HCT116 (cell line): ENCODE results near the gene SEMA6D. TPM values are rescaled to one million over a fixed set of nuclear protein-coding genes. Genes with fewer than 3 reads are reported as not detected.

Experiments
- ATAC-seq: fragments of 200-7000 bp; cut with Tn5 transposase; 2 replicates; pipeline ENCODE4 v1.9.1; 2020; ENCODE audit warnings: mild to moderate bottlenecking, moderate library complexity
- BruUV-seq: library from RNA; stranded (reverse); fragments of 400-500 nt; replicated peaks from 2 replicates; lab custom pipeline; 2021; lab: Mats Ljungman, UMichigan
- CTCF ChIA-PET: fragments of 300-600 bp; sonication (Branson Sonifier 250); formaldehyde crosslinking; loops from one replicate; lab custom pipeline; 2021; ENCODE audit warnings: antibody characterized with exemption; lab: Charles Lee
- POLR2A ChIA-PET: fragments of 300-600, 350-600 bp; sonication (Branson Sonifier 250); formaldehyde crosslinking; loops from one replicate; lab custom pipeline; 2021; ENCODE audit warnings: antibody characterized with exemption; lab: Charles Lee
- RAD21 ChIA-PET, 2 experiments: fragments of 300-600 bp; sonication (Branson Sonifier 250); formaldehyde crosslinking; loops; one replicate each; lab custom pipeline; 2023; ENCODE audit warnings: low total read pairs in 2 of 2; ENCODE audit not compliant: uncharacterized antibody in 2 of 2, unreplicated experiment in 2 of 2, low non-redundant PET in 1 of 2; lab: Charles Lee
- DNase-seq: peaks from one replicate; pipeline ENCODE4 v3.0.0-alpha.2; 2010; ENCODE audit warnings: low read depth, low spot score
- H2AFZ ChIP-seq: fragments of 200-600 bp; shearing (Covaris generic), sonication (generic); 2 replicates; pipeline ENCODE4 v1.6.1; 2017; ENCODE audit warnings: low read depth, mixed run types, mixed read lengths, antibody characterized with exemption, low read length; ENCODE audit not compliant: poor library complexity, severe bottlenecking
- H3K27ac ChIP-seq: 2 replicates; pipeline ENCODE4 v1.5.1; 2012; ENCODE audit warnings: low read depth, low read length
- H3K27me3 ChIP-seq: fragments of 200-600 bp; sonication (generic); 2 replicates; pipeline ENCODE4 v1.6.1; 2016; ENCODE audit warnings: mixed run types, low read length, mixed read lengths; ENCODE audit not compliant: insufficient read depth
- H3K36me3 ChIP-seq, 2 experiments: fragments of 200-500 bp in 1 of 2; fragments of 200-600 bp in 1 of 2; sonication (Bioruptor generic) in 1 of 2; sonication (generic) in 1 of 2; 2 replicates each; pipeline versions ENCODE4 v1.5.1 to v1.6.1; 2014 to 2016; ENCODE audit warnings: low read length in 2 of 2, inconsistent platforms in 1 of 2, mixed read lengths in 1 of 2, mixed run types in 1 of 2; ENCODE audit not compliant: insufficient read depth in 2 of 2, control insufficient read depth in 1 of 2
- H3K4me1 ChIP-seq, 2 experiments: fragments of 200-600 bp in 1 of 2; sonication (generic) in 1 of 2; 2 replicates each; pipeline versions ENCODE4 v1.5.1 to v1.6.1; 2012 to 2017; ENCODE audit warnings: low read length in 2 of 2, inconsistent platforms in 1 of 2, mild to moderate bottlenecking in 1 of 2, mixed read lengths in 1 of 2, mixed run types in 1 of 2, moderate library complexity in 1 of 2; ENCODE audit not compliant: insufficient read depth in 2 of 2, control insufficient read depth in 1 of 2
- H3K4me2 ChIP-seq: fragments of 200-600 bp; sonication (generic); 2 replicates; pipeline ENCODE4 v1.6.1; 2017; ENCODE audit warnings: mixed run types, low read length, mixed read lengths
- H3K4me3 ChIP-seq, 2 experiments: fragments of 200-600 bp in 1 of 2; sonication (generic) in 1 of 2; replicated peaks in 1 of 2; 2 replicates each; pipeline ENCODE4 v1.5.1; 2011 to 2016; ENCODE audit warnings: low read length in 2 of 2, control low read depth in 1 of 2, low read depth in 1 of 2, mild to moderate bottlenecking in 1 of 2, mixed read lengths in 1 of 2, mixed run types in 1 of 2
- H3K79me2 ChIP-seq: fragments of 200-600 bp; sonication (generic); 2 replicates; pipeline ENCODE4 v1.6.1; 2017; ENCODE audit warnings: mild to moderate bottlenecking, mixed run types, low read length, moderate library complexity, mixed read lengths; ENCODE audit not compliant: insufficient read depth
- H3K9ac ChIP-seq: fragments of 200-600 bp; sonication (generic); 2 replicates; pipeline ENCODE4 v1.6.1; 2016; ENCODE audit warnings: low read length, mixed read lengths
- H3K9me2 ChIP-seq: fragments of 200-600 bp; sonication (generic), shearing (Covaris generic); 2 replicates; pipeline ENCODE4 v1.6.1; 2017; ENCODE audit warnings: mixed run types, mild to moderate bottlenecking, moderate library complexity; ENCODE audit not compliant: insufficient read depth
- H3K9me3 ChIP-seq, 2 experiments: fragments of 200-500 bp in 1 of 2; fragments of 200-600 bp in 1 of 2; sonication (Bioruptor generic) in 1 of 2; sonication (generic) in 1 of 2; 2 replicates each; pipeline ENCODE4 v1.6.1; 2014 to 2017; ENCODE audit warnings: low read length in 2 of 2, mixed read lengths in 2 of 2, inconsistent platforms in 1 of 2, low read depth in 1 of 2, mild to moderate bottlenecking in 1 of 2, mixed run types in 1 of 2, moderate library complexity in 1 of 2; ENCODE audit not compliant: control insufficient read depth in 1 of 2, insufficient read depth in 1 of 2
- H4K20me1 ChIP-seq: fragments of 200-600 bp; sonication (generic), shearing (Covaris generic); 2 replicates; pipeline ENCODE4 v1.6.1; 2017; ENCODE audit warnings: mixed run types, mild to moderate bottlenecking, moderate library complexity; ENCODE audit not compliant: insufficient read depth
- CBX3 ChIP-seq: IDR thresholded peaks from 2 replicates; pipeline ENCODE4 v1.6.1; 2012; ENCODE audit warnings: low read depth
- CTCF ChIP-seq, 3 experiments: fragments of 200-600 bp in 1 of 3; sonication (generic) in 1 of 3; IDR thresholded peaks in 2 of 3; conservative IDR thresholded peaks in 1 of 3; 2 replicates each; pipeline ENCODE4 v1.5.1; 2012 to 2017; ENCODE audit warnings: low read depth in 2 of 3, low read length in 2 of 3, antibody characterized with exemption in 1 of 3, borderline replicate concordance in 1 of 3, control low read depth in 1 of 3, mild to moderate bottlenecking in 1 of 3, mixed read lengths in 1 of 3, mixed run types in 1 of 3, moderate library complexity in 1 of 3; ENCODE audit not compliant: insufficient read depth in 1 of 3
- EGR1 ChIP-seq: IDR thresholded peaks from 2 replicates; pipeline ENCODE4 v1.6.1; 2012; ENCODE audit warnings: low read depth
- EZH2 ChIP-seq: fragments of 200-600 bp; sonication (generic); IDR thresholded peaks from 2 replicates; pipeline ENCODE4 v1.6.1; 2017; ENCODE audit warnings: antibody characterized with exemption, mixed run types
- EZH2phosphoT487 ChIP-seq: fragments of 200-600 bp; IDR thresholded peaks from 2 replicates; pipeline ENCODE4 v1.6.1; 2018; ENCODE audit warnings: antibody characterized with exemption, borderline replicate concordance
- FOSL1 ChIP-seq: IDR thresholded peaks from 2 replicates; pipeline ENCODE4 v1.6.1; 2012; ENCODE audit warnings: low read depth
- POLR2A ChIP-seq: IDR thresholded peaks from 2 replicates; pipeline ENCODE4 v1.7.0; 2011; ENCODE audit warnings: borderline replicate concordance; ENCODE audit not compliant: insufficient read depth, insufficient read length; ENCODE audit errors: extremely low read depth
- POLR2AphosphoS5 ChIP-seq: IDR thresholded peaks from 2 replicates; pipeline ENCODE4 v1.6.1; 2011; ENCODE audit warnings: mild to moderate bottlenecking, low read depth, low read length, moderate library complexity
- RAD21 ChIP-seq: IDR thresholded peaks from 2 replicates; pipeline ENCODE4 v1.6.1; 2012; ENCODE audit warnings: low read depth, mild to moderate bottlenecking
- REST ChIP-seq: IDR thresholded peaks from 2 replicates; pipeline ENCODE4 v1.6.1; 2012; ENCODE audit warnings: low read depth
- SIN3A ChIP-seq: IDR thresholded peaks from 2 replicates; pipeline ENCODE4 v1.6.1; 2012; ENCODE audit warnings: low read depth
- SP1 ChIP-seq: IDR thresholded peaks from 2 replicates; pipeline ENCODE4 v1.6.1; 2012; ENCODE audit warnings: low read depth
- SRF ChIP-seq: IDR thresholded peaks from 2 replicates; pipeline ENCODE4 v1.6.1; 2012; ENCODE audit warnings: low read depth
- TCF7L2 ChIP-seq: IDR thresholded peaks from 2 replicates; pipeline ENCODE4 v1.7.0; 2011; ENCODE audit warnings: borderline replicate concordance, inconsistent platforms; ENCODE audit not compliant: insufficient read depth, insufficient read length; ENCODE audit errors: extremely low read depth
- YY1 ChIP-seq: IDR thresholded peaks from 2 replicates; pipeline ENCODE4 v1.6.1; 2011; ENCODE audit warnings: low read length, low read depth, moderate library complexity, mild to moderate bottlenecking; ENCODE audit not compliant: insufficient replicate concordance; ENCODE audit errors: extremely low read depth
- ZFX ChIP-seq: fragments of 450-650 bp; IDR thresholded peaks from 2 replicates; pipeline ENCODE4 v1.6.1; 2017
- ZNF274 ChIP-seq: fragments of 200-500 bp; sonication (Bioruptor generic); IDR thresholded peaks from 2 replicates; pipeline ENCODE4 v1.6.1; 2014; ENCODE audit warnings: mild to moderate bottlenecking, low read depth, low read length, inconsistent platforms
- intact Hi-C: fragments of 100-400 bp; cut with micrococcal nuclease; formaldehyde crosslinking; loops from 2 replicates; pipeline ENCODE4 v1.10.0; 2022
- total RNA-seq: library from RNA; stranded (reverse); gene quantifications from one replicate; pipeline ENCODE4 v1.2.1, GENCODE V29; 2021; ENCODE audit not compliant: unreplicated experiment
- TF ChIP-seq, protein P1 (sequence below): IDR thresholded peaks from 2 replicates; pipeline ENCODE4 v1.6.1; 2011; ENCODE audit warnings: mild to moderate bottlenecking, low read length, moderate library complexity; ENCODE audit not compliant: insufficient replicate concordance; ENCODE audit errors: extremely low read depth
- TF ChIP-seq, protein P2 (sequence below): IDR thresholded peaks from 2 replicates; pipeline ENCODE4 v1.6.1; 2012

Gene SEMA6D
- total RNA-seq, 1 experiment from 2014 or later = 0.02 TPM

- intact Hi-C loops = no loop called here
Measured at GRCh38 chr15:47685141-47685870, 32.0 kb upstream of the SEMA6D start.

More at GRCh38 chr15:47685141-47685870, 32.0 kb upstream of the SEMA6D start:
- Histone ChIP-seq H3K9me2 (no peaks in the 10 kb centered on the region), H3K4me3 (no peak overlapping the region), H4K20me1 (no peaks in the 10 kb centered on the region), H3K27ac (no peak overlapping the region), H3K4me2 (no peak overlapping the region), H3K36me3 (no peaks in the 10 kb centered on the region), H3K27me3 (no peaks in the 10 kb centered on the region), H3K4me1 (no peaks in the 10 kb centered on the region), H3K79me2 (no peaks in the 10 kb centered on the region), H3K9ac (no peak overlapping the region), H3K9me3 (peaks cover 13 to 18% of the 10 kb centered on the region in 2 experiments; a peak in 2 of 4 replicates), H2AFZ (no peak overlapping the region)
- no peak for DNase-seq
- ChIA-PET POLR2A (no interaction called here), CTCF (no interaction called here), RAD21 (no interaction called here)
- no TSS peak for BruUV-seq
- TF ChIP-seq, protein P1, sequence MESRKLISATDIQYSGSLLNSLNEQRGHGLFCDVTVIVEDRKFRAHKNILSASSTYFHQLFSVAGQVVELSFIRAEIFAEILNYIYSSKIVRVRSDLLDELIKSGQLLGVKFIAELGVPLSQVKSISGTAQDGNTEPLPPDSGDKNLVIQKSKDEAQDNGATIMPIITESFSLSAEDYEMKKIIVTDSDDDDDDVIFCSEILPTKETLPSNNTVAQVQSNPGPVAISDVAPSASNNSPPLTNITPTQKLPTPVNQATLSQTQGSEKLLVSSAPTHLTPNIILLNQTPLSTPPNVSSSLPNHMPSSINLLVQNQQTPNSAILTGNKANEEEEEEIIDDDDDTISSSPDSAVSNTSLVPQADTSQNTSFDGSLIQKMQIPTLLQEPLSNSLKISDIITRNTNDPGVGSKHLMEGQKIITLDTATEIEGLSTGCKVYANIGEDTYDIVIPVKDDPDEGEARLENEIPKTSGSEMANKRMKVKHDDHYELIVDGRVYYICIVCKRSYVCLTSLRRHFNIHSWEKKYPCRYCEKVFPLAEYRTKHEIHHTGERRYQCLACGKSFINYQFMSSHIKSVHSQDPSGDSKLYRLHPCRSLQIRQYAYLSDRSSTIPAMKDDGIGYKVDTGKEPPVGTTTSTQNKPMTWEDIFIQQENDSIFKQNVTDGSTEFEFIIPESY = no peak
- no peak for TF ChIP-seq POLR2A
- TF ChIP-seq EZH2phosphoT487 = no peak
- no peak for TF ChIP-seq TCF7L2
- TF ChIP-seq EGR1 = no peak
- no peak for TF ChIP-seq SP1
- TF ChIP-seq FOSL1 = no peak
- TF ChIP-seq CTCF (IDR thresholded peaks at IDR 0.05 in 2 of 3, conservative IDR thresholded peaks at IDR 0.05 in 1 of 3; ENCODE audit: borderline replicate concordance in 1 of 3, insufficient read depth in 1 of 3, low read depth in 2 of 3, low read length in 2 of 3) = no peak
- no peak for TF ChIP-seq POLR2AphosphoS5
- no peak for TF ChIP-seq CBX3
- TF ChIP-seq EZH2 = no peak
- TF ChIP-seq REST = no peak
- TF ChIP-seq SRF = no peak
- TF ChIP-seq, protein P2, sequence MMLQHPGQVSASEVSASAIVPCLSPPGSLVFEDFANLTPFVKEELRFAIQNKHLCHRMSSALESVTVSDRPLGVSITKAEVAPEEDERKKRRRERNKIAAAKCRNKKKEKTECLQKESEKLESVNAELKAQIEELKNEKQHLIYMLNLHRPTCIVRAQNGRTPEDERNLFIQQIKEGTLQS = no peak
- TF ChIP-seq ZNF274 = no peak
- no peak for TF ChIP-seq ZFX
- TF ChIP-seq RAD21 = no peak
- no peak for TF ChIP-seq YY1
- no peak for TF ChIP-seq SIN3A
- ATAC-seq = no peak
